ENCODE results near the gene SEH1L.
"Not testable (repeated sequence)": the region's sequence is repeated elsewhere in the genome, so short reads cannot be mapped to it uniquely, and the experiment has no call there.

SEH1L gene

GRCh38 chr18:12939162-12939561, 8.6 kb upstream of the SEH1L start:
- DNase-seq (ENCODE audit: low read depth in 2 of 2, low spot score in 1 of 2) = no peak

GRCh38 chr18:12943215-12943614, 4.6 kb upstream of the SEH1L start:
- DNase-seq (ENCODE audit: low read depth in 2 of 2, low spot score in 1 of 2) = no peak

- DNase-seq (ENCODE audit: low read depth in 2 of 2, low spot score in 1 of 2) = no peak
Measured at GRCh38 chr18:12944709-12945108, 3.1 kb upstream of the SEH1L start.

- DNase-seq (ENCODE audit: low read depth in 2 of 2, low spot score in 1 of 2) = no peak
Measured at GRCh38 chr18:12946549-12947284, 1.1 kb upstream of the SEH1L start.

GRCh38 chr18:12948050-12948804, 416 bp downstream of the SEH1L start:
- DNase-seq (ENCODE audit: low read depth in 2 of 2, low spot score in 1 of 2) = peak; percentile 98 to 99

- DNase-seq (ENCODE audit: low read depth in 2 of 2, low spot score in 1 of 2) = no peak
Measured at GRCh38 chr18:12958478-12958877, 10.7 kb downstream of the SEH1L start.

- no peak for DNase-seq (ENCODE audit: low read depth in 2 of 2, low spot score in 1 of 2)
Measured at GRCh38 chr18:12960395-12960794, 12.6 kb downstream of the SEH1L start.

GRCh38 chr18:12960853-12961397, 13.1 kb downstream of the SEH1L start:
- no peak for DNase-seq (ENCODE audit: low read depth in 2 of 2, low spot score in 1 of 2)

GRCh38 chr18:12963069-12963468, 15.3 kb downstream of the SEH1L start:
- DNase-seq (ENCODE audit: low read depth in 2 of 2, low spot score in 1 of 2) = no peak

GRCh38 chr18:12968115-12968514, 20.3 kb downstream of the SEH1L start:
- no peak for DNase-seq (ENCODE audit: low read depth in 2 of 2, low spot score in 1 of 2)

GRCh38 chr18:12968619-12969018, 20.8 kb downstream of the SEH1L start:
- DNase-seq (ENCODE audit: low read depth in 2 of 2, low spot score in 1 of 2) = no peak

- DNase-seq (ENCODE audit: low read depth in 2 of 2, low spot score in 1 of 2) = no peak
Measured at GRCh38 chr18:12973562-12974213, 25.9 kb downstream of the SEH1L start.

GRCh38 chr18:12975488-12975887, 27.7 kb downstream of the SEH1L start:
- no peak for DNase-seq (ENCODE audit: low read depth in 2 of 2, low spot score in 1 of 2)

GRCh38 chr18:12976305-12976704, 28.5 kb downstream of the SEH1L start:
- no peak for DNase-seq (ENCODE audit: low read depth in 2 of 2, low spot score in 1 of 2)

- not testable (repeated sequence) for DNase-seq (ENCODE audit: low read depth in 2 of 2, low spot score in 1 of 2)
Measured at GRCh38 chr18:12980065-12980464, 32.3 kb downstream of the SEH1L start.

- DNase-seq (ENCODE audit: low read depth in 2 of 2, low spot score in 1 of 2) = no peak
Measured at GRCh38 chr18:12989397-12990122, 41.7 kb downstream of the SEH1L start.

- DNase-seq (ENCODE audit: low read depth in 2 of 2, low spot score in 1 of 2) = peak in 1 of 2 donors; percentile 29
Measured at GRCh38 chr18:12990123-12990475, 42.3 kb downstream of the SEH1L start.

GRCh38 chr18:12990641-12990966, 42.8 kb downstream of the SEH1L start:
- no peak for DNase-seq (ENCODE audit: low read depth in 2 of 2, low spot score in 1 of 2)

GRCh38 chr18:12990967-12991820, 43.4 kb downstream of the SEH1L start, which contains the start of gene CEP192:
CEP192 (plus strand) TSS chr18:12991362; CDS start chr18:12999425, 8,063 bp downstream.
- DNase-seq (ENCODE audit: low read depth in 2 of 2, low spot score in 1 of 2) = peak; percentile 90 to 93

GRCh38 chr18:12991821-12992179, 44.0 kb downstream of the SEH1L start:
- DNase-seq (ENCODE audit: low read depth in 2 of 2, low spot score in 1 of 2) = no peak
